NCI-H2196 (cell line): ENCODE measurements around the gene KRT25.
"Not testable (repeated sequence)": the region's sequence is repeated elsewhere in the genome, so short reads cannot be mapped to it uniquely, and the experiment has no call there.

ENCODE experiments used
- DNase-seq: peaks from one replicate; lab custom pipeline; 2025; ENCODE audit not compliant: unreplicated experiment; lab: John Stamatoyannopoulos, UW

The KRT25 gene

GRCh38 chr17:40760105-40761016 is 5.2 kb upstream of the KRT25 start:
- DNase-seq = no peak

GRCh38 chr17:40753804-40754203 is 1.3 kb downstream of the KRT25 start:
- DNase-seq = no peak

- DNase-seq = no peak
Measured at GRCh38 chr17:40751065-40751464, 4.1 kb downstream of the KRT25 start.

GRCh38 chr17:40750391-40750790 is 4.7 kb downstream of the KRT25 start:
- no peak for DNase-seq

- DNase-seq = not testable (repeated sequence)
Measured at GRCh38 chr17:40748666-40749065, 6.5 kb downstream of the KRT25 start.

GRCh38 chr17:40738553-40738952 is 16.6 kb downstream of the KRT25 start:
- no peak for DNase-seq

- DNase-seq = no peak
Measured at GRCh38 chr17:40735016-40735415, 20.1 kb downstream of the KRT25 start.

GRCh38 chr17:40734018-40734417 is 21.1 kb downstream of the KRT25 start:
- no peak for DNase-seq

GRCh38 chr17:40730970-40731369 is 24.2 kb downstream of the KRT25 start:
- no peak for DNase-seq

GRCh38 chr17:40727447-40728231 is 27.5 kb downstream of the KRT25 start:
- DNase-seq = no peak

- no peak for DNase-seq
Measured at GRCh38 chr17:40726919-40727318, 28.2 kb downstream of the KRT25 start.

GRCh38 chr17:40724656-40725055 is 30.5 kb downstream of the KRT25 start:
- no peak for DNase-seq

- no peak for DNase-seq
Measured at GRCh38 chr17:40722241-40722640, 32.9 kb downstream of the KRT25 start.

- no peak for DNase-seq
Measured at GRCh38 chr17:40720899-40721298, 34.2 kb downstream of the KRT25 start.

GRCh38 chr17:40718930-40719329 is 36.2 kb downstream of the KRT25 start:
- DNase-seq = no peak

GRCh38 chr17:40717776-40718175 is 37.4 kb downstream of the KRT25 start:
- DNase-seq = no peak

- no peak for DNase-seq
Measured at GRCh38 chr17:40714473-40714872, 40.7 kb downstream of the KRT25 start.

GRCh38 chr17:40707745-40708144 is 47.4 kb downstream of the KRT25 start:
- DNase-seq = no peak

- DNase-seq = no peak
Measured at GRCh38 chr17:40705584-40705983, 49.5 kb downstream of the KRT25 start.

GRCh38 chr17:40703652-40704051 is 51.5 kb downstream of the KRT25 start, which contains the start of gene KRT24:
KRT24 (minus strand) TSS chr17:40703752; CDS start chr17:40703693, 59 bp downstream.
- no peak for DNase-seq

- DNase-seq = no peak
Measured at GRCh38 chr17:40702271-40702670, 52.9 kb downstream of the KRT25 start.

- DNase-seq = no peak
Measured at GRCh38 chr17:40699853-40700252, 55.3 kb downstream of the KRT25 start.
